Suprapubic skin (tissue), 4 donors: ENCODE results near the gene CSE1L.

Experiments used
- EP300 ChIP-seq: sonication (generic); formaldehyde crosslinking; IDR thresholded peaks from one replicate; pipeline ENCODE4 v1.6.1; 2017; ENCODE audit warnings: antibody characterized with exemption
- POLR2AphosphoS5 ChIP-seq, 3 donors: sonication (generic); formaldehyde crosslinking; IDR thresholded peaks; one replicate each; pipeline ENCODE4 v1.6.1; 2017; ENCODE audit warnings: antibody characterized with exemption in 3 of 3
- TF ChIP-seq, protein P1 (sequence below), 2 donors: fragments of 200-600 bp in 1 of 2; fragments of 450-650 bp in 1 of 2; sonication (generic) in 1 of 2; IDR thresholded peaks; one replicate each; pipeline ENCODE4 v1.5.1; 2016 to 2019; ENCODE audit warnings: antibody characterized with exemption in 2 of 2, mild to moderate bottlenecking in 1 of 2, moderate library complexity in 1 of 2

DNA sequence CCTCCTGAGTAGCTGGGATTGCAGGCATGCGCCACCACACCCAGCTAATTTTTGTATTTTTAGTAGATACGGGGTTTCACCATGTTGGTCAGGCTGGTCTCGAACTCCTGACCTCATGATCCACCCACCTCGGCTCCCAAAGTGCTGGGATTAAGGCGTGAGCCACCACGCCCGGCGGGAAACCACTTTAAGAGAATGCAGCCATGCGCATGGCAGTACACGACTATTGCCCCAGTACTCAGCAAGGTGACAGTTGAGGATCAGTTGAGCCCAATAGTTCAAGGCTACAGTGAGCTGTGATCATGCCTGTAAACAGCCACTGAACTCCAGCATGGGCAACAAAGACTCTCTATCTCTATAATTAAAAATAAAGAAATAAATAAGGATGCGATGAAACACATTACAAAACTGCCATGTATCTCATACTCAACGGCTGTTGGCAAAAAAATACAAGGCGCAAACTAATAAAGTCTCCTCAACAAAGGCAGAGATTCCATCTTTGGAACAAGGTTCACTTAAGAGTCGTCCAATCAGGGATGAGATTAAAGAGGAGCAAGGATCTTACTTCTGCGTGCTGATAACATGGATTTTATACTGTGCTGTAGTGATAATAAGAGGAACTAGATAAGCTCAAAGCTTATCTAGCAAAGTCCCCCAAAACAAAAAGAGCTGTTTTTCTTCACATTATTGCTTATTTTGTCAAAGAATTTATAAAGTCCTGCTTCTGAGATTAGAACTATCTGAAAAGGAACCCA lies 90.9 kb downstream of the CSE1L start:
- TF ChIP-seq, protein P1, sequence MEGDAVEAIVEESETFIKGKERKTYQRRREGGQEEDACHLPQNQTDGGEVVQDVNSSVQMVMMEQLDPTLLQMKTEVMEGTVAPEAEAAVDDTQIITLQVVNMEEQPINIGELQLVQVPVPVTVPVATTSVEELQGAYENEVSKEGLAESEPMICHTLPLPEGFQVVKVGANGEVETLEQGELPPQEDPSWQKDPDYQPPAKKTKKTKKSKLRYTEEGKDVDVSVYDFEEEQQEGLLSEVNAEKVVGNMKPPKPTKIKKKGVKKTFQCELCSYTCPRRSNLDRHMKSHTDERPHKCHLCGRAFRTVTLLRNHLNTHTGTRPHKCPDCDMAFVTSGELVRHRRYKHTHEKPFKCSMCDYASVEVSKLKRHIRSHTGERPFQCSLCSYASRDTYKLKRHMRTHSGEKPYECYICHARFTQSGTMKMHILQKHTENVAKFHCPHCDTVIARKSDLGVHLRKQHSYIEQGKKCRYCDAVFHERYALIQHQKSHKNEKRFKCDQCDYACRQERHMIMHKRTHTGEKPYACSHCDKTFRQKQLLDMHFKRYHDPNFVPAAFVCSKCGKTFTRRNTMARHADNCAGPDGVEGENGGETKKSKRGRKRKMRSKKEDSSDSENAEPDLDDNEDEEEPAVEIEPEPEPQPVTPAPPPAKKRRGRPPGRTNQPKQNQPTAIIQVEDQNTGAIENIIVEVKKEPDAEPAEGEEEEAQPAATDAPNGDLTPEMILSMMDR (IDR thresholded peaks at IDR 0.05), result no peak
- no peak for TF ChIP-seq POLR2AphosphoS5 (IDR thresholded peaks at IDR 0.05)
- TF ChIP-seq EP300, result no peak
